Measurements from ENCODE around the gene ZNHIT2.

The ZNHIT2 gene

GRCh38 chr11:65118097-65118837 lies 766 bp upstream of the ZNHIT2 start:
- Histone ChIP-seq H3K36me3 (ENCODE audit: control insufficient read depth in 2 of 2, insufficient read depth in 2 of 2, low read length in 2 of 2) (peaks cover 18 to 27% of the 10 kb centered on the region in 2 donors), H3K4me3 (ENCODE audit: low read length in 2 of 2) (peak overlapping the region in 1 of 2 donors; percentile 29), H3K4me1 (ENCODE audit: control insufficient read depth, insufficient read depth, low read length) (peaks cover 48% of the 10 kb centered on the region), H3K9ac (ENCODE audit: low read length in 2 of 2) (no peak overlapping the region), H3K27ac (ENCODE audit: low read length) (peak overlapping the region; percentile 31), H3K27me3 (ENCODE audit: control insufficient read depth in 1 of 2, insufficient read depth in 2 of 2, low read length in 2 of 2) (no peaks in the 10 kb centered on the region), H3K9me3 (ENCODE audit: control insufficient read depth in 2 of 2, low read length in 2 of 2) (no peaks in the 10 kb centered on the region)

DNA sequence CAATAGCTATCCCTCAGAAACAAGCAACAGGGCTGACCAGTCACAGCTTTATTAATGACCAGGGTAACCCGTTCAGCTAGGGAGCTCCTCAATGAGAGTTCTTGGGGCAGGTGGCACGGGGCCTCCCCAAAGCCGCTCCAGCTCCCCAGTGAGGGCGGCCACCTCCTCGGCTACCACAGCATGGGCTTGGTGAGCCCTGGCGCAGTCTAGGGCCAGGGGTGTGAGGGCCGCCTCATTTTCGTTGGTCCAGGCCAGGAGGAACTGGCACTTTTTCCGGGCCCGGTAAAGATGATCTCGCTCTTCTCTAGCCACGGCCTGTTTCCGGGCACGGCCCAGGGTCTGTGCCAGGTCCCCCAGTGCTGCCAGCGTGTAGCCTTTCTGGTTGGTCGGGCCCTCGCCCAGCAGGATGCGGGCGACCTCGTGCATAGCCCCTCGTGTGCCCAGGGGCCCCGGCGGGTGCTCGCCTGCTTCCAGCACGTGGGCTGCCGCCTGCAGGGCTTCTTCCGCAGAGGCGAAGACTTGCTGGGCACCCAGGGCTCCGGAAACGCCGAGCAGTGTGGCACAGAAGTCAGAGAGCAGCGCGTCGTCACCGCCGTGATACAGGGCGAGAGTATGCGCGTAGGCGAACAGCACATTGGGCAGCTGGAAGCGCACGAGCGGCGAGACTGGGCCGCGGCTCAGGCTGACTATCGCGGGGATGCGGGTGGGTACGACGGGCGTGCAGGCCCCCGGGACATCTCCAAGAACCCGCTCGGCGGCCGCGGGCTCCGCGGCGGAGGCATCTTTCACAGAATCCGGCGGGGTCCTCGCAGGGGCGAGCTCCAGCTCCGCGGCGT lies 913 bp downstream of the ZNHIT2 start:
- peak overlapping the region; percentile 83 to 93 for H3K9ac ChIP-seq (ENCODE audit: low read length in 2 of 2)
- peak overlapping the region; percentile 84 for H3K27ac ChIP-seq (ENCODE audit: low read length)
- peaks cover 55% of the 10 kb centered on the region for H3K4me1 ChIP-seq (ENCODE audit: control insufficient read depth, insufficient read depth, low read length)
- peaks cover 18 to 27% of the 10 kb centered on the region in 2 donors for H3K36me3 ChIP-seq (ENCODE audit: control insufficient read depth in 2 of 2, insufficient read depth in 2 of 2, low read length in 2 of 2)
- no peaks in the 10 kb centered on the region for H3K9me3 ChIP-seq (ENCODE audit: control insufficient read depth in 2 of 2, low read length in 2 of 2)
- peak overlapping the region; percentile 88 to 97 for H3K4me3 ChIP-seq (ENCODE audit: low read length in 2 of 2)
- H3K27me3 ChIP-seq (ENCODE audit: control insufficient read depth in 1 of 2, insufficient read depth in 2 of 2, low read length in 2 of 2), result no peaks in the 10 kb centered on the region

GRCh38 chr11:65115361-65116082 lies 2.0 kb downstream of the ZNHIT2 start:
- Histone ChIP-seq H3K4me3 (ENCODE audit: low read length in 2 of 2) (no peak overlapping the region), H3K36me3 (ENCODE audit: control insufficient read depth in 2 of 2, insufficient read depth in 2 of 2, low read length in 2 of 2) (peaks cover 10 to 24% of the 10 kb centered on the region in 2 donors), H3K27me3 (ENCODE audit: control insufficient read depth in 1 of 2, insufficient read depth in 2 of 2, low read length in 2 of 2) (no peaks in the 10 kb centered on the region), H3K4me1 (ENCODE audit: control insufficient read depth, insufficient read depth, low read length) (peaks cover 55% of the 10 kb centered on the region), H3K9me3 (ENCODE audit: control insufficient read depth in 2 of 2, low read length in 2 of 2) (no peaks in the 10 kb centered on the region), H3K9ac (ENCODE audit: low read length in 2 of 2) (no peak overlapping the region), H3K27ac (ENCODE audit: low read length) (no peak overlapping the region)

DNA sequence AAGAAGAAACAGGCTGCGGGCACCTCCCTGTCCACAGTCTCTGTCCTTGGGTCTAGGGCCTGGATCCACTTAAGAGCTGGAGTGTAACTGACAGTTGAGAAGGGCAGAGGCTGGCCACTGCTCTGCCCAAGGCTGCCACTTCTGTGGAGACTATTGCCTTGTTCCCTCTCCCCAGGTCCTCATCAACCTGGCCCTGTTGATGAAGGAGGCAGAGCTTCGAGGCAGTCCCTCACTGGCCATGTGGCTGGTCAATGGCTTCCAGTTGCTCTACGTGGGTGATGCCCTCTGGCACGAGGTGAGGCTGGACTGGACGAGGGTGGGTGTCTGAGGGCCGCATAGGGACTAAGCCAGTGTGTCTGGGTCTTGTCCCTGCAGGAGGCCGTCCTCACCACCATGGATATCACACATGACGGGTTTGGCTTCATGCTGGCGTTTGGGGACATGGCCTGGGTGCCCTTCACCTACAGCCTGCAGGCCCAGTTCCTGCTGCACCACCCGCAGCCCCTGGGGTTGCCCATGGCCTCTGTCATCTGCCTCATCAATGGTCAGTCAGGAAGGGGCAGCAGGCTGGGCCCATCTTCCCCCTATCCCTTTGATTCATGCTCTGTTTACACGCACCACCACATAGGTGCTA lies 2.8 kb downstream of the ZNHIT2 start:
- Histone ChIP-seq H3K9me3 (ENCODE audit: control insufficient read depth in 2 of 2, low read length in 2 of 2) (no peaks in the 10 kb centered on the region), H3K9ac (ENCODE audit: low read length in 2 of 2) (no peak overlapping the region), H3K4me3 (ENCODE audit: low read length in 2 of 2) (no peak overlapping the region), H3K4me1 (ENCODE audit: control insufficient read depth, insufficient read depth, low read length) (peaks cover 53% of the 10 kb centered on the region), H3K36me3 (ENCODE audit: control insufficient read depth in 2 of 2, insufficient read depth in 2 of 2, low read length in 2 of 2) (peaks cover 2 to 15% of the 10 kb centered on the region in 2 donors), H3K27me3 (ENCODE audit: control insufficient read depth in 1 of 2, insufficient read depth in 2 of 2, low read length in 2 of 2) (no peaks in the 10 kb centered on the region), H3K27ac (ENCODE audit: low read length) (no peak overlapping the region)

- Histone ChIP-seq H3K9me3 (ENCODE audit: control insufficient read depth in 2 of 2, low read length in 2 of 2) (no peaks in the 10 kb centered on the region), H3K27ac (ENCODE audit: low read length) (no peak overlapping the region), H3K4me1 (ENCODE audit: control insufficient read depth, insufficient read depth, low read length) (peaks cover 53% of the 10 kb centered on the region)
Observed at GRCh38 chr11:65113839-65114238, 3.7 kb downstream of the ZNHIT2 start.

DNA sequence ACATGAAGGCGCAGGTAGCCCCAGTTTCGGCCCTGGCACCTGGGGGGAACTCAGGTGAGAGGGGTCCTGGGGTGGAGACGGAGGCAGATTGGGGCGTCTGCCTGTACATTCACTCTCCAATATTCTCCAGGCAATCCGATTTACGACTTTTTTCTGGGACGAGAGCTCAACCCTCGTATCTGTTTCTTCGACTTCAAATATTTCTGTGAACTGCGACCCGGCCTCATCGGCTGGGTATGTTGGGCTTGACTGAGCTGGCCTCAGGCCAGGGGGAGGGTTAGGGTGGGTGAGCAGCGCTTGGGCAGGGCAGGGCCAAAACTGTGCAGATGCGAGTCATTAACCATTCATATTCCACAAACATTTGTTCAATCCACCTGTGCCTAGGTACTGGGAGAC lies 4.1 kb downstream of the ZNHIT2 start:
- H3K4me3 ChIP-seq (ENCODE audit: low read length in 2 of 2), result peak overlapping the region in 1 of 2 donors; percentile 74
- H3K27ac ChIP-seq (ENCODE audit: low read length), result no peak overlapping the region
- H3K4me1 ChIP-seq (ENCODE audit: control insufficient read depth, insufficient read depth, low read length), result peaks cover 53% of the 10 kb centered on the region
- H3K9ac ChIP-seq (ENCODE audit: low read length in 2 of 2), result peak overlapping the region in 1 of 2 donors; percentile 68
- no peaks in the 10 kb centered on the region for H3K9me3 ChIP-seq (ENCODE audit: control insufficient read depth in 2 of 2, low read length in 2 of 2)
- no peaks in the 10 kb centered on the region for H3K27me3 ChIP-seq (ENCODE audit: control insufficient read depth in 1 of 2, insufficient read depth in 2 of 2, low read length in 2 of 2)
- peaks cover 7 to 14% of the 10 kb centered on the region in 2 donors for H3K36me3 ChIP-seq (ENCODE audit: control insufficient read depth in 2 of 2, insufficient read depth in 2 of 2, low read length in 2 of 2)

More at GRCh38 chr11:65113839-65114238, 3.7 kb downstream of the ZNHIT2 start:
- Histone ChIP-seq H3K4me3 (ENCODE audit: low read length in 2 of 2) (no peak overlapping the region), H3K36me3 (ENCODE audit: control insufficient read depth in 2 of 2, insufficient read depth in 2 of 2, low read length in 2 of 2) (peaks cover 5 to 13% of the 10 kb centered on the region in 2 donors), H3K27me3 (ENCODE audit: control insufficient read depth in 1 of 2, insufficient read depth in 2 of 2, low read length in 2 of 2) (no peaks in the 10 kb centered on the region), H3K9ac (ENCODE audit: low read length in 2 of 2) (no peak overlapping the region)

DNA sequence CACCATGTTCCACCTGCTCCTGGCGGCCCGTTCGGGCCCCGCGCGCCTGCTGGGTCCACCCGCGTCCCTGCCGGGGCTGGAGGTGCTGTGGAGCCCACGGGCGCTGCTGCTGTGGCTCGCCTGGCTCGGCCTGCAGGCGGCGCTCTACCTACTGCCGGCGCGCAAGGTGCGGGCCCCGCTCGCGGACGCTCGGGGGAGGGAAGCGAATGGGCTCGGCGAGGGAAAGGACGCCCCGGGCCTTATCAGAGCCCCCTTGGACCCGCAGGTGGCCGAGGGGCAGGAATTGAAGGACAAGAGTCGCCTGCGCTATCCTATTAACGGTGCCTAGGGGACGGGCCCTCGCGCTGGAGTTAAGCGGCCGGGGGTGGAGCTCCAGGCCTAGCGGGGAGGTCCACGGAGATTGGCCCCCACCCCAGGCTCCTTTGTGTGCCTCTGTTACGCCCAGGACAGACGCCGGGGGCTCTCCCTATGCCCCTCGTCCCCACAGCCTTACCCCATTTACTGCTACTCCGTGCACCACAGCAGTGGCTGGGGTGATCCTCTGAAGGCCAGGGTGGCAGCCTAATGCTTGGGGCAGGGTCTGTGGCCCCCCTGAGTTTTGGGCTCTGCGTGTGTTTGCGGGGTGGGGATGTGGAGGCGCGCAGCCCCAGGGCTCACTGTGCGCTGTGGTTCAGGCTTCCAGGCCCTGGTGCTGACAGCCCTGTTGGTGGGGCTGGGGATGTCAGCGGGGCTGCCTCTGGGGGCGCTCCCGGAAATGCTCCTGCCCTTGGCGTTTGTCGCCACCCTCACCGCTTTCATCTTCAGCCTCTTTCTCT lies 4.7 kb downstream of the ZNHIT2 start:
- H3K9ac ChIP-seq (ENCODE audit: low read length in 2 of 2), result peak overlapping the region; percentile 68 to 70
- H3K27me3 ChIP-seq (ENCODE audit: control insufficient read depth in 1 of 2, insufficient read depth in 2 of 2, low read length in 2 of 2), result no peaks in the 10 kb centered on the region
- peaks cover 53% of the 10 kb centered on the region for H3K4me1 ChIP-seq (ENCODE audit: control insufficient read depth, insufficient read depth, low read length)
- no peaks in the 10 kb centered on the region for H3K9me3 ChIP-seq (ENCODE audit: control insufficient read depth in 2 of 2, low read length in 2 of 2)
- H3K4me3 ChIP-seq (ENCODE audit: low read length in 2 of 2), result peak overlapping the region; percentile 62 to 74
- H3K27ac ChIP-seq (ENCODE audit: low read length), result peak overlapping the region; percentile 53
- H3K36me3 ChIP-seq (ENCODE audit: control insufficient read depth in 2 of 2, insufficient read depth in 2 of 2, low read length in 2 of 2), result peaks cover 7 to 20% of the 10 kb centered on the region in 2 donors

DNA sequence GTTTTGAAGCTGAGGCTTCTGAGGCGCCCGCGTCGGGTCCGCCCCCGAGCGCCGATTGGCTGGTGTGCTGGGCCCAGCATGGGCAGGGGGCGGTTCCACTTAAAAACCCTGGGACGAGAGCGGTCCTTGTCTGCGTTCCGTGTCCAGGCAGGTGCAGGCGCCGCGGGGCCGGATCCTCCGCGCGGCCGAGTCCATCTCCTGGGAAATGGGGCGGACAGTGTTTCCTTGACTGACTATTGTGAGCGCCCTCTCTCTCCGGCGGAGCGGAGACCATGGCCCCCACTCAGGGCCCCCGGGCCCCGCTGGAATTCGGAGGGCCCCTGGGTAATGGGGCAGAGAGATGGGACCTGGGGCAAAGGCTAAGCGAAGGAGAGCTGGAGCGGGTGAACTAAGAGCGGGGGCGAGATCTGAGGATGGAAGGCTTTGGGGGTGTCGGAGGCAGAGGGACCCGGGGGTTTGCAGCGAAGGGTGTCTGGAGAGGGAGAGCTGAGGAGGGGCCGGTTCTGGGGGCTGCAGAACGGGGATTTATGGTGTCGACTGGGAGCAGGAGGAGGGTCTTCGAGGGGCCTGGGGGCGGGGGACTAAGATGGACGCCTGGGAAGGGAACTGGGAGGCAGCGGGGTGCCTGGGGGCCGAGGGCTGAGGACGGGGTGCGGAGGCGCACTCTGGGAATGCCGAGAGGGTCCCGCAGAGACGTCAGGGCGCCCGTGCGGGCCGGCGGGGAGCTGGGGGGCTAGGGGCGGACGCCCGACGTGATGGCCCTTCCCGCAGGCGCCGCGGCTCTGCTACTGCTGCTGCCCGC lies 5.6 kb downstream of the ZNHIT2 start, which contains the start of gene TM7SF2:
TSS of gene TM7SF2 (plus strand) at position 129 of the 802 bp plus-strand sequence. CDS start at position 273, 144 bp downstream.
- H3K9ac ChIP-seq (ENCODE audit: low read length in 2 of 2), result peak within 1 kb of the TSS; percentile 68 to 70
- H3K4me3 ChIP-seq (ENCODE audit: low read length in 2 of 2), result peak within 1 kb of the TSS; percentile 62 to 74
- peak within 1 kb of the TSS; percentile 53 for H3K27ac ChIP-seq (ENCODE audit: low read length)
- peaks cover 7 to 21% of the 10 kb centered on the region in 2 donors for H3K36me3 ChIP-seq (ENCODE audit: control insufficient read depth in 2 of 2, insufficient read depth in 2 of 2, low read length in 2 of 2)
- no peaks in the 10 kb centered on the region for H3K9me3 ChIP-seq (ENCODE audit: control insufficient read depth in 2 of 2, low read length in 2 of 2)
- no peaks in the 10 kb centered on the region for H3K27me3 ChIP-seq (ENCODE audit: control insufficient read depth in 1 of 2, insufficient read depth in 2 of 2, low read length in 2 of 2)
- peaks cover 50% of the 10 kb centered on the region for H3K4me1 ChIP-seq (ENCODE audit: control insufficient read depth, insufficient read depth, low read length)

DNA sequence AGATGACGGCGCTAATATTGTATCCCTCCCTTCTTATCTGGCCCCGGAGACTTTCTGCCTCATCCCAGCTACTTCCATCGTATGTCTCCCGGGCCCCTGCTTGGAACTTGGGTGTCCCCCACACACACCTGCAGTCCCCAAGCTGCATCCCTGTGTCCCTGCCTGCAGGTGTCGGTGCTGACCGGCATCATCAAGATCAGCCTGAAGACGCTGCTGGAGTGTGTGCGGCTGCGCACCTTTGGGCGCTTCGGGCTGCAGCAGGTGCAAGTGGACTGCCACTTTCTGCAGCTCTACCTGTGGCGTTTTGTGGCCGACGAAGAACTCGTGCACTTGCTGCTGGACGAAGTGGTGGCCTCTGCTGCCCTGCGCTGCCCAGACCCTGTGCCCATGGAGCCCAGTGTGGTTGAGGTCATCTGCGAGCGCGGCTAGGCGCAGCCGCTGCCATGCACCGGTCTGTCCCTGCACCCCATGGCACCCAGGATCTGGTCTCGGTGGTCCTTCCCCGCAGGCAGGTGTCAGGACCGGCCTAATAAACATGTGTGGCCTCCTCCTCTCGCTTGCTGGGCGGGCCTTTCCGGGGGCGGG lies 6.2 kb downstream of the ZNHIT2 start:
- no peaks in the 10 kb centered on the region for H3K9me3 ChIP-seq (ENCODE audit: control insufficient read depth in 2 of 2, low read length in 2 of 2)
- H3K4me1 ChIP-seq (ENCODE audit: control insufficient read depth, insufficient read depth, low read length), result peaks cover 43% of the 10 kb centered on the region
- peak overlapping the region; percentile 49 for H3K27ac ChIP-seq (ENCODE audit: low read length)
- no peaks in the 10 kb centered on the region for H3K27me3 ChIP-seq (ENCODE audit: control insufficient read depth in 1 of 2, insufficient read depth in 2 of 2, low read length in 2 of 2)
- H3K9ac ChIP-seq (ENCODE audit: low read length in 2 of 2), result no peak overlapping the region
- peak overlapping the region; percentile 31 to 52 for H3K4me3 ChIP-seq (ENCODE audit: low read length in 2 of 2)
- H3K36me3 ChIP-seq (ENCODE audit: control insufficient read depth in 2 of 2, insufficient read depth in 2 of 2, low read length in 2 of 2), result peaks cover 7 to 21% of the 10 kb centered on the region in 2 donors
